HG03469 (cell line): ENCODE data around the gene SCAI.
"Not testable (repeated sequence)": the region's sequence is repeated elsewhere in the genome, so short reads cannot be mapped to it uniquely, and the experiment has no call there.

Source experiments
- ATAC-seq: cut with Tn5 transposase; IDR thresholded peaks from one replicate; pipeline ENCODE4 v1.9.1; 2021; ENCODE audit warnings: mild to moderate bottlenecking, moderate library complexity, moderate number of reproducible peaks; ENCODE audit not compliant: unreplicated experiment

SCAI gene

DNA sequence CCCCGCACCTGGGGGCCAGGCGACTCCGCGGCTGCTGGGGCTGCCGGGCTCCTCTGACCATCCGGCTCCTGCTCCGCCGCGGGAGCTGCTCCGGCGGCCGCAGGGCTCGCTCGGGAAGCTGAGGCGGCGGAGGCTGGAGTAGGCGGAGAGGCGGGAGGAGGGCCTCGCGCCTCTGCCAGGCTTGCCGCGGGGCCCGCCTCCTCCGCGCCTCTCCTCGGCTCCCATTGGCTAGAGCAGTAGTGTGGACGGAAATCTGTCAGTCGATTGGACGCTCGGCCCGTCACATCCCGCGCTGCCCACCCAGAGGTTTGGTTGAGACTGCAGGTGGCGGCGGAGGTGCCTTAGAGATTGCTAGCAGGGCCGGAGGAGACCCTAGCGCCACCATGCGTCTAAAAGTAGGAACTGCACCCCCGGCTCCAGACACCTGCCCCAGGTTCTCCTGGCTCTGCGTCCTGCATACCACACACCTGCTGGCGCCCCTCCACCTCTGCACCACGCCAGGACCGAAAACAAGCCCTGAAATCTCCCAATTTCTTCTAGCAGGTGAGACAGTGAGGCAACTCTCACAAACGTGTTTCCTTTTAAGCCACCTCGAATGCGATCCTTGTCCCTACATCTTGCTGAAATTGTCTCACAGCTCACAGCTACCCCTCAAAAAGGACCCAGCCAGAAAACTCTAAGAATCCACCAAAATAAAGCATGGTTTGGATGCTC, at the start of gene SCAI:
Gene SCAI (minus strand): TSS at position 152 of the 714 bp plus-strand sequence. CDS start 91 bp downstream, at position 61.
- ATAC-seq = peak; percentile 89

DNA sequence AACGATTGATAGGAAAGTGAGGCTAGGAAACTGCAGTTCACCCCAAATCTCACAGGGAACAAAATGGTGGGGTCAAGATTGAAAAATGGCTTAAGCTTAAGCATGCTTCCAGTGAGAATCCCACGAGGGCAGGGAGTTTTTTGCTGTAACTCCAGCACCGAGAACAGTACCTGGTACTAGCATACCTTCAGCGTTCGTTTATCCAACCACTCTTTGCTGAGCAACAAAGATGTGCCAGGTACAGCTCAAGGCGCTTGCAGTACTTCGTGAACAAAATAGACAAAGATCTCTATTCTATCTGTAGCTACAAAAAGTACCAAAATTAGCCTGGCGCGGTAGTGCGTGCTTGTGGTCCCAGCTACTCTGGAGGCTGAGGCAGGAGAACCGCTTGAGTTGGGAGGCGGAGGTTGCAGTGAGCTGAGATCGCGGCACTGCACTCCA, 47.1 kb upstream of the SCAI start:
- no peak for ATAC-seq

DNA sequence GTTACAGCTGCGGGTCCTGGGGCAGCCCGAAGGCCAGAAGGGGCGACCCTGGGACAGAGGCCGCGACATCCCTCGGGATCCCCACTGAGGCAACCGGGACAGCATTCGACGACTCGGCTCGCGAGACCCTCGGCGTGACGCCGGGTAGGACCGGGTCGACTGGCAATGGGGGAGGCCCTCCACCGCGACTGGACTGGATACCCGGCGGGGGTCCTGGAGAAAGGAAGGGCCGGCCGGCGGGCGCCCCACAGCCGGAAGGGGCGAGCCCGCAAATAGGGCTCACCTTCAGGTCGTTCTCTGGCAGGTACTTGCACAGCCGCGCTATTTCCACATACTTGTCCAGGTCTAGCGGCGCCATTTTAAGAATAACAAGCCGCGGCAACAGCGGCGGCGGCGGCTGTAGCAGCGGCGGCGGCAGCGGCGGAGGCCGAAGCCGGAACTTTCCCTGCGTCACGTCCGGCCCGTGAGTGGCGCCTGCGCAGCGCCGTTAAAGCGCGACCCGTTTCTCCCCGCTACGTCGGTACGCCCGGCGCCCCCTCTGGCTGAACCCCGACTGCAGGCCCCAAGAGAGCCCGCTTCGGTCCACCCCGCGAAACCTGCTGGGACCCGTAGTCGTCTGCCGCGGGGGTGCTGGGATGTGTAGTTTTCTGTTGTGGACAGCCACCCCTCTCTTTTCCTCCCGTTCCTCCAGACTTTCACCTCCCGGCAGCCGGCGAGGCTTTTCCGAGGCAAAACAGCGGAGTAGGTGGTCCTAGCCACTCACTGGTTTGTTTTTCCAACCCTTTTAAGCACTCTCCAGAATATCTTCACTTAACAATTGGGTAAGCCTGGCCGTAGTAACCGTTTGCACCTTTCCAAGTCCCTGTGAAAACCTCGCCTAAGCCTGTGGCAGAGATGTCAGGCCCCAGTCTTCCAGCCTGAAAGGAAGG, 46.3 kb upstream of the SCAI start, which contains the start of gene PPP6C:
Gene PPP6C (minus strand): TSS at position 443 of the 929 bp plus-strand sequence. CDS start 85 bp downstream, at position 358.
- ATAC-seq = peak; percentile 82

DNA sequence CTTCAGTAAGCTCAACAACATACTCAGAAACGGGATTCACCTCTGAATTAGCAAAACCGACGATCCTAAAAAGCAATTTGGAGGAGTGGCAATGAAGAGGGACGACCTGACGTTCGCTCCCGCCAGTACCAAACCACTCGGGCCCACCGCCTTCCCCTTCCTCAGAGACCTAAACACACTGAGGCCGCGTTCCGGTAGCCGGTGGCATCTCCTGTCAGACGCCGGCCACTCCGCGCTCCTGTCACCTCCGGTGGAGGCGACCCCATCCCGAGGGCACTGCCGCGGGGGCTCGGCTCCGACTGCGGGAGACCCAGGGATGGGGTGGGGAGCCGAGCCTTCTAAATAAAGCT, 45.7 kb upstream of the SCAI start:
- ATAC-seq = no peak

DNA sequence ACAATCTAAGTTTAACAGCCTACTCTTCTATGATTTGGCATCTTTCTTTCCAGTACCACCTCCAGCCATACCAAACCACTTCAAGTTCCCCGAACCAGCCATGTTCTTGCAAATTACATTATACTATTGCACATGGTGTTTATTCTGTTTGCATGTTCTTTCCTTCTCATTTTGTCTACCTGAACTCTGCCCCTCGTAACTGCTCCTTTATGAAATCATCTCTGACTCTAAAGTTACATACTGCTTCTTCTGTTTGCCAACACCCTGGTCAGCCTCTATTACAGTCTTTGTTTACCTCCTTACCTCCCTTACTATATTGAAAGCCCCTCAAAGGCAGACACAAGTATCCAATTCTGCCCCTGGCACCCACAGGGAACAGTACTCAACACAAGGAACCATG, 40.2 kb upstream of the SCAI start:
- no peak for ATAC-seq

DNA sequence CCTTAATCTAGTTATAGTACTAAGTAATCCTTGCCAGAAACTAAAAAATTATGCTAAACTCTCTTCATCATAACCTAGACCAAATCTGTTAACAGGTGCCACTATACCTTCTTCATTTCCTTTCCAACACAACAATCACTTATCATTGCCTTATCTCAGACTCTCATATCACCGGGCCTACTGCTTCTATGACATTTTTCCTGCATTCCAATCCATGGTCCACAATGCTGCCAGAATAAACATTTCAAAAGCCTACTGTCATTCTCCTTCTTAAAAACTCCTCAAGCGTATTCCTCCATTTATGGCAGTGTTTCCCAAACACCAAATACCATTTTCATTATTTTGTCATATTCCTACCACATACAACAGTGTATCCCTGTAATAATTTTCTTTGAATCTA, 39.7 kb upstream of the SCAI start:
- no peak for ATAC-seq

DNA sequence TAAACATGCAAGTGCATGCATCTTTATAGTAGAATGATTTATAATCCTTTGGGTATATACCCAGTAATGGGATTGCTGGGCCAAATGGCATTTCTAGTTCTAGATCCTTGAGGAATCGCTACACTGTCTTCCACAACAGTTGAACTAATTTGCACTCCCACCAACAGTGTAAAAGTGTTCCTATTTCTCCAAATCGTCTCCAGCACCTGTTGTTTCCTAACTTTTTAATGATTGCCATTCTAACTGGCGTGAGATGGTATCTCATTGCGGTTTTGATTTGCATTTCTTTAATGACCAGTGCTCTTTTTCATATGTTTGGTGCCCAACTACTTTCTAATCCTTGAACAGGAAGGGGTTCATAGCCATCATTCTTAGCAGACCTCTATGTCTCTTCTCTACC, 38.4 kb upstream of the SCAI start:
- not testable (repeated sequence) for ATAC-seq

DNA sequence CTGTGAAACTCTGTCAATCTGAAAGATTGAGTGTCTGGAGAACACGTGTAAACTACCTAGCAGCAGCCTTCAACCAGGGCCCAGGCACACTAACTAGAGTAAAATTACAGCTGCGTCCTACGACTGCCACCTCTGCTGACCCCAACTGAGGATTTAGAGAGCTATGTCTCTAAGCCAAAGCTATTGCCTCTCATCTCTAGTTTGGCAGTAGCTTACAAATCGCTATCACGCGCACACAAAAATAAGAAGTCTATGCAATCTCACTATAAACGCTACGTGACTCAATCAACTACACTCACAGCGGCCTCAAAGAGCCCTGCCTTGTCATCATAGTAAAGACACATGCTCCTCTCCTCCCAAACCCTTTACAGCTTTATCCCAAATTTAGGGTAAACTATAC, 37.5 kb upstream of the SCAI start:
- ATAC-seq = no peak

DNA sequence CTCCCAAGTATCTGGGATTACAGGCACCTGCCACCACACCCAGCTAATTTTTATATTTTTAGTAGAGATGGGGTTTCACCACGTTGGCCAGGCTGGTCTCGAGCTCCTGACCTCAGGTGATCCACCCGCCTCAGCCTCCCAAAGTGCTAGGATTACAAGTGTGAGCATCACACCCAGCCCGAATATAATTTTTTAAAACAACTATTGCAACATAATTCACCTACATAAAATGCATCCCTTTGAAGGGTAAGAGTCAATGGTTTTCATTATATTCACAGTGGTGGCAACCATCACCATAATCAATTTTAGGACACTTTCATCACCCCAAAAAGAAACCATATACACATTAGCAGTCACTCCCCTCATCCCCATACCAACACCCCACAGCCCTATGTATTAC, 36.4 kb upstream of the SCAI start:
- ATAC-seq = not testable (repeated sequence)

DNA sequence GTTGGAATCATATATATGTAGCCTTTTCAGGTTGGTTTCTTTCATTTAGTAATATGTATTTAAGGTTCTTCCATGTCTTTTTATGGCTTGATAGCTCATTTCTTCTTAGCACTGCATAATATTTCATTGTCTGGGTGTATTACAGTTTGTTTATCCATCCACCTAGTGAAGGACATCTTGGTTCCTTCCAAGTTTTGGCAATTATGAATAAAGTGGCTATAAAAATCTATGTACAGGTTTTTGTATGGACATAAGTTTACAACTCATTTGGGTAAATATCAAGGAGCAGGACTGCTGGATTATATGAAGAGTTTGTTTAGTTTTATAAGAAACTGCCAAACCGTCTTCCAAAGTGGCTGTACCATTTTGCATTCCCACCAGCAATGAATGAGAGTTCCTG, 34.6 kb upstream of the SCAI start:
- ATAC-seq = no peak

DNA sequence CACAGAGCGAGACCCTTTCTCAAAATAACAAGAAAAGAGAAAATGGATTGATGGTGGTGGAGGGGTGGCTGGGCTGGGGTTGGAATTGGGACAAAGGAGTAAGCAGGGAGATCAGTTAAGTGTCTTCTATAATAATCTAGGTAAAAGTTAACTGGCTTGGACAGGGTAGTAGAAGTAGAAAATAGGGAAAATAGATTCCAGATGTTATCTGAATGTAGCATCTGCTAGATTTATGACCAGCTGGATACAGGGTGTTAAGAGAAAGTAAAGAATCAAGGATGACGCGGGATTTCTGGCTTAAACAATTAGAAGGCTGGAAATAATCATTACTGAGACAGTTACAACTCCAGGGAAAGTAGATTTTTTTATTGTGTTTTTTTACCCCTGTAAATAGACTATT, 33.3 kb upstream of the SCAI start:
- no peak for ATAC-seq

DNA sequence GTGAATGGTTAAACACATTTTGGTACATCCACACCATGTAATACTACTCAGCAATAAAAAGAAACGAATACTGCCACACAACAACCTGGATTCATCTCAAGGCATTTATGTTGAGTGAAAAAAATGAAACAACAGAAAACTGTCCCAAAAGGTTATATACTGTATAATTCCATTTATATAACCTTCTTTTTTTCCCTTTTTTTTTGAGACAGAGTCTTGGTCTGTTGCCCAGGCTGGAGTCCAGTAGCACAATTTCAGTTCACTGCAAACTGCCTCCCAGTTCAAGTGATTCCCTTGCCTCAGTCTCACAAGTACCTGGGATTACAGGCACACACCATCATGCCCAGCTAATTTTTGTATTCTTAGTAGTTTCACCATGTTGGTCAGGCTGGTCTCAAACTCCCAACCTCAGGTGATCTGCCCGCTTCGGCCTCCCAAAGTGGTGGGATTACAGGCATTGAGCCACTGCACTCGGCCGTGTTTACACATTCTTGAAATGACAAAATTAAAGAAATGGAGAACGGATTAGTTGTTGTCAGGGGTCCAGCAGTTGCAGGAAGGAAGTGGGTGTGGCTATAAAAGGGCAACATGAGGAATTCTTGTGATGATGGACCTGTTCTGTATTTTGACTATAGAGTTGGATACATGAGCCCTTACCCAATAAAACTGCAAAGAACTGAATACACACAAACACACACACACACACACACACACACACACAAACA, 28.9 kb upstream of the SCAI start:
- ATAC-seq = no peak

DNA sequence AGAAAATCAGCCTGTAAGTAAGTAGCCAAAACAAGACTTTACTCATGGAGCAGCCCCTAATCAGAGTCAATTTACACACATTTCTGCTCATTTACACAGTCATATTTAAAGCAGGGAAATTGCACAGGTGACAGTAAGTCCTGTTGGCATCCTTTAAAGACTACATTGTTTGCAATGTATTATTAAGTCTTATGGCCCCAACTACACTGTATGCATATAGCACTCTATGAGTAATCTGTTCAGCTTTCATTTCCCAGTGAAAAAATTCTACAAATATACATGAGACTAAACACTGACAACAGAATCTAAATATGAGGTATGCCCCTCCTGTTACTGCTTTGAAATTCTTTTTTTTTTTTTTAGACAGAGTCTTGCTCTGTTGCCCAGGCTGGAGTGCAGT, 26.6 kb upstream of the SCAI start:
- no peak for ATAC-seq

DNA sequence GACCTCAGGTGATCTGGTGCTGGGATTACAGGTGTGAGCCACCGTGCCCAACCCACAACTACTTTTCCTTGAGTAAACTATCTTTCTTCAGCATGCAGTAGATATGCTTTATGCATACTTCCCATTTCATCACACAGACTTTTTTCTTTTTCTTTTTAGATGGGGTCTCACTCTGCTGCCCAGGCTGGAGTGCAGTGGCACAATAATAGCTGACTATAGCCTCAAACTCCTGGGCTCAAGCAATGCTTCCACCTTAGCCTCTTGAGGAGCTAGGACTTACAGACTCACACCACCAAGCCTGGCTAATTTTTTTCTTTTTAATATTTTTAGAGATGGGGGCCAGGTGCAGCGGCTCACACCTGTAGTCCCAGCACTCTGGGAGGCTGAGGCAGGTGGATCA, 23.4 kb upstream of the SCAI start:
- no peak for ATAC-seq

DNA sequence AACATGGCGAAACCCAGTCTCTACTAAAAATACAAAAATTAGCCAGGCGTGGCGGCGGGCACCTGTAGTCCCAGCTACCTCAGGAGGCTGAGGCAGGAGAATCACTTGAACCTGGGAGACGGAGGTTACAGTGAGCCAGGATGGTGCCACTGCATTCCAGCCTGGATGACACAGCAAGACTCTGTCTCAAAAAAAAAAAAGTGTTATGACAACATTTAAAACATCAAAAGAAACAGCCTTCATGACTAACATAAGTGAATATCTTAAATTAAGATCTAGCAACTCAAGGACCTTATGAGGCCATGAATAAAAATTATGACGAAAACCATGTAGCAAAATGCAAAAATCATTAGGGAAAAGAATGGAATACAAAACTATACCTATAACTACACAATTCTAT, 19.6 kb upstream of the SCAI start:
- not testable (repeated sequence) for ATAC-seq

DNA sequence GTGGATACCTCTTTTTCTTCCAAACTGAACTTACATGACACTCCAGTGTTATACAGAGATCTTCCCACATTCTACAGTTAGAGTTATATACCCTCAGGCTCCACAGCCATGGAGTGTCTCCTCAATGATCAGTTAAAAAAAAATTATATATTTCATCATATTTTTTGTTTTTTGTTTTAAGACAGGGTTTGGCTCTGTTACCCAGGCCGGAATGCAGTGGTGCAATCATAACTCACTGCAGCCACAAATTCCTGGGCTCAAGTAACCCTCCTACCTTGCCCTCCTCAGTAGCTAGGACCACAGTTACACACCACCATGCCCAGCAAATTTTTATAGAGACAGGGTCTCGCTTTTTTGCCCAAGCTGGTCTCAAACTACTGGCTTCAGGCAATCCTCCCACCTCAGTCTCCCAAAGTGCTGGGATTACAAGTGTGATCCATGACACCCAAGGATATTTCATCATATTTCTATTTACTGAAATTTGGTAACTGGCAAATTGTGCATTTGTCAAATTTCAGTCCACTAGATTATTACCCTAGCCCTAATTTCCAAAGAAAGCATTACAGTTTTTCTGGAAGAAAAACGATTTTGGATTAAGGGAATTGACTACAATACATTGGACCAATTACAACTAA, 18.1 kb upstream of the SCAI start:
- no peak for ATAC-seq

DNA sequence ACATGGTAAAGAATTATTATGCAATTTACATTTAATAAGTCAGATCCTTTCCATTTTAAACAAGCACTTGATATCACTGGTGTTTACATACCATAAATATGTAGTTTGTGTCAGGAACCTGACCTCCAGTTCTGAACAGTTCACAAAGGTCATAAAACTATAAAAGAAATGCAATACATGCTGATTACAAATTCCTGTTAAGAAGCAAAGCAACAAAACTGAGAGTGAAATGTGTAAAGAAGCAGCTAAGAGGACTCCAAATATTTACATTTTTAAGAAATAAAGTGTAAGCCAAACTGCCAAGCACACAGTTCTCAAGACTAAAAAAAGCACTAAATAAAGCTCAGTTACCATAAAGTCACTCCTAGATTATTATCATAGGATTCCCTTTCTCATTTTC, 17.4 kb upstream of the SCAI start:
- ATAC-seq = no peak

DNA sequence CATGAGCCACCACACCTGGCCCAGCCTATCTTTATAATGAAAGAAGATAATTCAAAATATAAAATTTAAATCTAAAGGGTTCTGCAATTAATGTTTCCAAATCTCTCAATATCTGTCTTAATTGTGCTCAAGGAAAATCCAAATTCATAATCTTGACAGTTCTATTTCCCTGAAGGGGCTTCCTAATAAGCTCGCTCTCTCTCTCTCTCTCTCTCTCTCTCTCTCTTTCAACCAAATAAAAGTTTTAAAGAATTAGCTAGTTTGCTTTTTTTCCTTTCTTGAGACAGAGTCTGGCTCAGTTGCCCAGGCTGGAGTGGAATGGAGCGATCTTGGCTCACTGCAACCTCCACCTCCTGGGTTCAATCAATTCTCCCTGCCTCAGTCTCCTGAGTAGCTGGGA, 13.2 kb upstream of the SCAI start:
- no peak for ATAC-seq

DNA sequence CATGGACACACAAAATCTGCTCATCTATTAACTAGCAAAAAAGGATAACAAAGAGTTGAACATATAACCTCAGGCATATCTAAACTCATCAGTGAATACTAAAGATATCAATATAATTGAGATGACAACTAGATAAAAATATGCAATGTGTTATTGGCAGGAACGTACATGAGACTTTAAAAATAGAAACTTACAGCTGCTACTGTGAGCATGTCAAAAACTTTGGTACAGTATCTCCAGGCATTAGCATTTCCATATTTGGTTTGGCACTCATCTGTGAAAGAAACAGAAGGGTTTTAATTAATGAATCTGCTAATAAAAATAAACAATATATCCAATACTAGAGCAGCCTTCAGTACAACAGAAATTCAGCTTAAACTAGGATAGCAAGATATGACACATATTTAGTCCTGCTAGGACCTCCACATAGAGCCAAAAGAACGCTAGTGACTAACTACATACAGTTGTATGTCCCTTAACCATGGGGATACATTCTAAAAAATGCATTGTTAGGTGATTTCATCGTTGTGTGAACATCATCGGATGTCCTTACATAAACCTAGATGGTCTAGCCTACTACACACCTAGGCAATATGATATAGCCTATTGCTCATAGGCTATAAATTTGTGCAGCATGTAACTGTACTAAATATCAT, 10.5 kb upstream of the SCAI start:
- ATAC-seq = no peak

DNA sequence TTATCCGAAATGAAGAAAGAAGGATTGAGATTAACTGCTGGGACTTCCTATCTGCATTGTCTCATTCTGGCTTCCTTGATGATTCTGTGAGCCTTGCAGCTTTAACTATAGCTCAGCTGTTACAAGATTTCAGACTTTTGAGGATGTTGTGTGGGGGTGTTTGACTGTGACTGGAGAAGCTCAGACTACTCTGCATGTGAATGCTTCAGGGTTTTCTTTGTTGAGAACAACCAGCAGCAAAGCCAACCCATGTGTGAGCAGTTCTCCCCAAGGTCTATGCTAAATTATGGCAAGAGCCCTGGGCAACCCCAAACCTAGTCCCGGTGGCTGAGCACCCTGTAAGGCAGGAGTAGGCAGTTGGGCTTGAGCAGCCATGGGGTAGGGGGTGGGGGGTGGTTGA, 8.4 kb upstream of the SCAI start:
- no peak for ATAC-seq
